ENCODE measurements around the gene IL34.

Gene IL34

DNA sequence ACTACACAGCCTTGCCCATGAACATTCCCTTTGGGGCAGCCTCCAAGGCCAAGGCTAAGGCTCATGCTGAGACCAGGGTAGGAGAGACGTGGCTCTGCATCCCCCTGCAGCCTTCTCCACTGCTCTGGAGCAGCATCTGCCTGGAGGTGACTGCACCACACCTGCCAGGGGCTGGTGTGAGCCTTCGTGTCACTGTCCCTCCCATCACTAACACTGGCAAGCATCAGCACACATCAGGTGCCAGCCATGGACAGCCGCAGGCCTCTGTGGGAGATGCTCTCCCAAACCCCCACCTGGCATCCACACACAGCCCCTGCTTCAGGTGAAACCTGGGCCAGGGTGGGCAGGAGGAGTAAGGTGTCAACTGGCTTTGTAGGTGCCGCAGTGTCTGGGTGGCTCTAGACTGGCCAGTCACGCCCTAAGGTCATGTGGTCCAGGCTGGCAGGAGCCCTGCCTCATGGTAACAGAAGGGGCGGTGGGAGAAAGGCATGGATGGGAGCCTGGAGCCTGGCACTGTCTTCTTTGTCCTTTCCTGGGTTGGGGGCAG lies 57.5 kb downstream of the IL34 start:
- no peak for DNase-seq

DNA sequence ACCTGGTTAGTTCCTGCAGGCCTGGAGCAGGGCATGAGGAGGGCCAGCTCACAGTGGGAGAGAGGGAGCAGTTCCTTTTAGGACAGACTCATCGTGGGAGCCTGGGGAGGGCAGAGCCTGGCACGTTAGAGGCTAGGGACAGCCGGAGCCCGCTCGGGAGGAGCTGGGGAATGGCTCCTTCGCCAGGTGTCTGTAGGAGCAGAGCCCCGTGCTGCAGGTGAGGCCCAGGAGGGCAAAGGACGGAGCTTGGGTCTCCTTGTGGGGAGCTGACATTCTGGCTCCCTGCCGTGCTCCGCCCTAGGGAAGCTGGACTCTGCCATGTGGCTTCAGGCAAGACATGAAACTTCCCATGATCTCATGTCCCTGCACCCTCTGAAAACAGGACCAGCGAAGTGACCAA lies 58.2 kb downstream of the IL34 start:
- no peak for DNase-seq

DNA sequence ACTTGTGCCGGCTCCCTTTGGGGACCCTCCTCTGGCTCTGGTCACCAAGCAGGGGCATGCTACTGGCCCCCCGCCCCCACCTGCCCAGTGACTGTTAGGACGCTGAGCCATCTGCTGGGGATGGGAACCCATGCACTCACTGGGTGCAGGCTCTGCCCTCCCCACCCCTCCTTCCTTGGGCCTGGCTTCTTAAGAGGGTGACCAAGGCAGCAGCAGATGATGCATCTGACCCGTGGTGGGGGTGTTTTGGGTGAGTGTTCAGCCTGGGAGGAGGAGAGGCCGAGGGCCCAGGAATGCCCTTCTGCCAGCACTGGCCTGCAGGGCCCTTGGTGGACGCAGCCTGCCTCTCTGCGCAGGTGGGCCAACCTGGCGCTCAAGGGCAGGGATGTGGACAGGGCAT lies 58.7 kb downstream of the IL34 start:
- no peak for DNase-seq

DNA sequence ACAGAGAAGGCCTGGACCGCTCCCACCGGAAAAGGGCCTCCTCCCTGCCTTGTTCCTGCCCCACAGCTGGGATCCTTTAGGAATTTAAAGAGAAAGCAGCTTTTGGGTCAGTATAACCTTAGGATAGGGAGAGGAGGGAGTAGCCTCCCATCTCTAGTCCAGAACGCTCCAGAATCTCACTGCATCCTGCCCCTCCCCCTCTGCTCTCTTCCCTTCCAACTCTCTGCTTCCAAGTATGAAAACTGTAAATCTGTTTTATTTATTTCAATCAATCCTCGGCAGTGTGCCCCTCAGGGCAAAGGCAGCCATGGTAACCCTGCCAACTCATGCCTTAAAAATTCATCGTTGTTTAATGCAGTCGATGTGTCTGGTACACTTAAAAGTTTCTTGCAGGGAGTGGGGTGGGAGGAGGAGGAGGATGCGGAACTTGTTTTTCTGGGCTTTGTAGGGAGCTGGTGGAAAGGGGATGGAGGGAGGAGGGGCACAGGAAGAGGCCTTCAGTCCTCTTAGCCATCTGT lies 60.6 kb downstream of the IL34 start:
- peak; percentile 93 for DNase-seq

GRCh38 chr16:70708366-70709246 lies 62.2 kb downstream of the IL34 start:
- no peak for DNase-seq

DNA sequence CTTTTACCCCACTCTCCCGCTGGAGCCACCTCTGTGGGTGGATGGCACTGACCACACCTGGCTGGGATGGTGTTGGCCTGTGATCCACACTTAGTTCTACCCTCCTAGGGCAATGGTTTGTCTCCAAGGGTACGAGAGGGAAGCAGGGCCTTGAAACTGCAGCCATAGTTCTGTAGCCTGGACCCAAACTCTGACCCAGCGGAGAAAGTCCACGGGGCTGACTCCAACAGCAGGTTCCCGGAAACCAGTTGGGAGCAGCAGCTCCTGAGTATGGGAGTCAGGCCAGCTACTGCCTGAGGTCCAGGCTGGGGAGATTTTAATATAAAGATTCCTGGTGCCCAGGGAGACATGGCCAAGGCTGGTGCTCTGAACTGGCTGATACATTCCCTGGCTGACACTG lies 63.1 kb downstream of the IL34 start:
- no peak for DNase-seq

DNA sequence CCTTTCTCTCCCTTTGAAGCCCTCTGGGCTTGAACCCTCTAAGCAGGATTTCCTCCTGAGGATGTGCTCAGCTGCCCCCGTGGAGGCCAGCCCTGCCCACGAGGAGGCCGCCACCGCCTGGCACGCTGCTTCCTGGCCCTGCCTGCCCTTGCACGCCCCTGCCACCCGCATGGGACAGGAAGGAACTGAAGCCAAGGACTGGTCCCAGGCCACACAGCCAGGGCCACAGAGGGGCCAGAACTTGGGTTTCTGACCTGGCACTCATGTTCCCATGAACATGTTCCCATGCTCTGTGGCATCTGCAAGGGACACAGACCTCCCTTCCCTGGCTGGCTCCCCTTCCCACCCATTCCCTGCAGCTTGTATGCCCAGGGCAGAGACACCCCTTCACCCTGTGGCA lies 63.6 kb downstream of the IL34 start:
- DNase-seq, result no peak

Data from NCI-H226 (cell line).